PC-9 (cell line): ENCODE measurements around the gene UBXN11. TPM values are rescaled to one million over a fixed set of nuclear protein-coding genes. Genes with fewer than 3 reads are reported as not detected.
"Not testable (repeated sequence)": the region's sequence is repeated elsewhere in the genome, so short reads cannot be mapped to it uniquely, and the experiment has no call there.

Experiments
- BruUV-seq: library from RNA; stranded (reverse); fragments of 400-500 nt; replicated peaks from 2 replicates; lab custom pipeline; 2021; lab: Mats Ljungman, UMichigan
- CTCF ChIA-PET: fragments of 300-600 bp; sonication (Branson Sonifier 250); formaldehyde crosslinking; loops from one replicate; lab custom pipeline; 2022; ENCODE audit warnings: antibody characterized with exemption; lab: Charles Lee
- POLR2A ChIA-PET: fragments of 300-600 bp; sonication (Branson Sonifier 250); formaldehyde crosslinking; loops from one replicate; lab custom pipeline; 2022; ENCODE audit warnings: antibody characterized with exemption; ENCODE audit not compliant: unreplicated experiment; lab: Charles Lee
- DNase-seq, 2 experiments: peaks; one replicate each; pipeline versions ENCODE4 v3.0.0 to v3.0.0-alpha.2; 2015 to 2022; ENCODE audit warnings: mixed read lengths in 1 of 2
- H2AFZ ChIP-seq: fragments of 200-600 bp; sonication (generic); 2 replicates; pipeline ENCODE4 v1.8.1; 2017; ENCODE audit warnings: antibody characterized with exemption
- H3F3A ChIP-seq: fragments of 200-600 bp; sonication (generic); 2 replicates; pipeline ENCODE4 v1.8.1; 2017; ENCODE audit warnings: antibody characterized with exemption, mild to moderate bottlenecking, low read depth; ENCODE audit not compliant: insufficient read depth
- H3K27ac ChIP-seq: fragments of 200-600 bp; sonication (generic); 2 replicates; pipeline ENCODE4 v1.6.1; 2016; ENCODE audit warnings: mixed run types
- H3K27me3 ChIP-seq: fragments of 200-600 bp; sonication (generic); 2 replicates; pipeline ENCODE4 v1.6.1; 2016; ENCODE audit warnings: low read depth, mixed run types; ENCODE audit not compliant: insufficient read depth
- H3K36me3 ChIP-seq: fragments of 200-600 bp; sonication (generic); 2 replicates; pipeline ENCODE4 v1.6.1; 2016; ENCODE audit warnings: low read depth, mixed run types
- H3K4me1 ChIP-seq: fragments of 200-600 bp; sonication (generic); replicated peaks from 2 replicates; pipeline ENCODE4 v1.6.1; 2016; ENCODE audit warnings: mixed run types; ENCODE audit not compliant: insufficient read depth
- H3K4me2 ChIP-seq: fragments of 200-600 bp; sonication (generic); 2 replicates; pipeline ENCODE4 v1.6.1; 2017; ENCODE audit warnings: mixed run types
- H3K4me3 ChIP-seq: fragments of 200-600 bp; sonication (generic); 2 replicates; pipeline ENCODE4 v1.6.1; 2016; ENCODE audit warnings: mixed run types
- H3K79me2 ChIP-seq: fragments of 200-600 bp; sonication (generic); 2 replicates; pipeline ENCODE4 v1.6.1; 2017; ENCODE audit warnings: low read depth, mixed run types
- H3K9me2 ChIP-seq: fragments of 200-600 bp; sonication (generic); 2 replicates; pipeline ENCODE4 v1.8.1; 2017; ENCODE audit warnings: mild to moderate bottlenecking; ENCODE audit not compliant: insufficient read depth
- H3K9me3 ChIP-seq: fragments of 200-600 bp; sonication (generic); 2 replicates; pipeline ENCODE4 v1.8.1; 2016; ENCODE audit warnings: low read depth; ENCODE audit not compliant: insufficient read depth
- H4K20me1 ChIP-seq: fragments of 200-600 bp; sonication (generic); 2 replicates; pipeline ENCODE4 v1.8.1; 2017; ENCODE audit not compliant: insufficient read depth
- EZH2 ChIP-seq: fragments of 200-600 bp; sonication (generic); IDR thresholded peaks from 2 replicates; pipeline ENCODE4 v1.8.0; 2017; ENCODE audit warnings: antibody characterized with exemption, low read depth
- intact Hi-C: fragments of 100-400 bp; cut with micrococcal nuclease; formaldehyde crosslinking; loops from one replicate; pipeline ENCODE4 v1.10.0; 2022; ENCODE audit not compliant: unreplicated experiment
- total RNA-seq: library from RNA; stranded (reverse); gene quantifications from 2 replicates; pipeline ENCODE4 v1.2.3, GENCODE V29; 2021
- TF ChIP-seq, protein P1 (sequence below): fragments of 200-600 bp; sonication (generic); conservative IDR thresholded peaks from 2 replicates; pipeline ENCODE4 v1.6.1; 2017; ENCODE audit warnings: mixed run types, antibody characterized with exemption, mild to moderate bottlenecking, moderate library complexity

The UBXN11 gene
- total RNA-seq, 1 experiment from 2014 or later, result 57.2 TPM

DNA sequence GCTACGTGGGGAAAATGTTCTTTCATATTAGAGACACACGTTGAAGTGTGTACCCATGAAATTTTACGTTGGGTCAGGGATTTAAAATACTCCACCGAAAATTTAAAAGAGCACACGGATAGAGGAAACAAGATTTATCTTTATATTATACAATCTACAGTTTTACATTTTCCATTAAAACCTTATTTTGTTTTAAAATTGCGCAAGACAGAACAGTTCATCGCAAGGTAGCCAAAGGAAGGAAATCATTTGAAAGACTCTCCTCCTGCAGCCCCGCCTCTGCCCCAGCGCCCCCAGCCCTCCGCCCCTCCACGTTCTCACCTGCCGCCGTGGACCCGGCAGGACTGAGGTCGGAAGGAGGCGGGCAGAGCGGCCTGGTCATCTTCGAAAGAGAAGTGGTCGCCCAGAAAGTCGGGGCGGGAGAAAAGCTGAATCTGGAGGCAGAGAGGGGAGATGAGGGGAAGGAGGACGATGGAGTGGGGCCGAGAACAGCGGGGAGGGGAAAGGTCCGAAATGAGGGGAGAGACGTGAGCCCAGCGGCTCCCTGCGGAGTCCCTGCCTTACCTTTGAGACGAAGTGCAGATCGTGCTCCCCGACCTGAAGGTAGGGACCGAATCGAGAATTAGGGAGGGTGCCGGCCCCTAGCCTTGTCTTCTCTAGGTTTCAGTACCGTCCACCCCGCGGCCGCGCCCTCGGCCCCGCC, 29.5 kb upstream of the UBXN11 start:
- H3K27ac ChIP-seq, result no peak overlapping the region
- H3K79me2 ChIP-seq, result no peaks in the 10 kb centered on the region
- no peaks in the 10 kb centered on the region for H4K20me1 ChIP-seq
- H3K9me3 ChIP-seq, result no peaks in the 10 kb centered on the region
- intact Hi-C loops, result no loop called here
- no peak overlapping the region for H2AFZ ChIP-seq
- BruUV-seq, result no TSS peak
- no peaks in the 10 kb centered on the region for H3K9me2 ChIP-seq
- no peak for TF ChIP-seq EZH2
- TF ChIP-seq, protein P1, sequence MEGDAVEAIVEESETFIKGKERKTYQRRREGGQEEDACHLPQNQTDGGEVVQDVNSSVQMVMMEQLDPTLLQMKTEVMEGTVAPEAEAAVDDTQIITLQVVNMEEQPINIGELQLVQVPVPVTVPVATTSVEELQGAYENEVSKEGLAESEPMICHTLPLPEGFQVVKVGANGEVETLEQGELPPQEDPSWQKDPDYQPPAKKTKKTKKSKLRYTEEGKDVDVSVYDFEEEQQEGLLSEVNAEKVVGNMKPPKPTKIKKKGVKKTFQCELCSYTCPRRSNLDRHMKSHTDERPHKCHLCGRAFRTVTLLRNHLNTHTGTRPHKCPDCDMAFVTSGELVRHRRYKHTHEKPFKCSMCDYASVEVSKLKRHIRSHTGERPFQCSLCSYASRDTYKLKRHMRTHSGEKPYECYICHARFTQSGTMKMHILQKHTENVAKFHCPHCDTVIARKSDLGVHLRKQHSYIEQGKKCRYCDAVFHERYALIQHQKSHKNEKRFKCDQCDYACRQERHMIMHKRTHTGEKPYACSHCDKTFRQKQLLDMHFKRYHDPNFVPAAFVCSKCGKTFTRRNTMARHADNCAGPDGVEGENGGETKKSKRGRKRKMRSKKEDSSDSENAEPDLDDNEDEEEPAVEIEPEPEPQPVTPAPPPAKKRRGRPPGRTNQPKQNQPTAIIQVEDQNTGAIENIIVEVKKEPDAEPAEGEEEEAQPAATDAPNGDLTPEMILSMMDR, result no peak
- no peaks in the 10 kb centered on the region for H3K36me3 ChIP-seq
- H3K27me3 ChIP-seq, result no peaks in the 10 kb centered on the region
- H3K4me1 ChIP-seq, result no peaks in the 10 kb centered on the region
- 0 out of 2 replicates have a peak, but pooled peaks cover 3% of the 10 kb centered on the region for H3F3A ChIP-seq
- POLR2A ChIA-PET, result no interaction called here
- DNase-seq, result no peak
- no peak overlapping the region for H3K4me3 ChIP-seq
- H3K4me2 ChIP-seq, result no peak overlapping the region
- CTCF ChIA-PET, result no interaction called here

DNA sequence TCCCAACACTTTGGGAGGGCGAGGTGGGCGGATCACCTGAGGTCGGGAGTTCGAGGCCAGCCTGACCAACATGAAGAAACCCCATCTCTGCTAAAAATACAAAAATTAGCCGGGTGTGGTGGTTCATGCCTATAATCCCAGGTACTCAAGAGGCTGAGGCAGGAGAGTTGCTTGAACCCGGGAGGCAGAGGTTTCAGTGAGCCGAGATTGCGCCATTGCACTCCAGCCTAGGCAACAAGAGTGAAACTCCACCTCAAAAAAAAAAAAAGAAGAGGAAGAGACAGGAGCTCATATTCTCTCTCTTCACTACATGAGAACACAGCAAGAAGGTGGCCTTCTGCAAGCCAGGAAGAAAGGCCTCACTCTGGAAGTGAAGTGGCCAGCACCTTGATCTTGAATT, 26.9 kb upstream of the UBXN11 start:
- BruUV-seq, H3K4me3 ChIP-seq, H3K79me2 ChIP-seq, H3K36me3 ChIP-seq, H3K4me1 ChIP-seq, H4K20me1 ChIP-seq, DNase-seq, H3K4me2 ChIP-seq, H3K9me3 ChIP-seq, H2AFZ ChIP-seq, POLR2A ChIA-PET, H3F3A ChIP-seq, intact Hi-C loops, H3K27me3 ChIP-seq, H3K9me2 ChIP-seq, H3K27ac ChIP-seq: not testable (repeated sequence)
- CTCF ChIA-PET, result interaction anchor here (0.8 kb wide), 1 partner anchor 267 kb away, joined by 4 read pairs; no protein-coding TSS in a partner anchor

DNA sequence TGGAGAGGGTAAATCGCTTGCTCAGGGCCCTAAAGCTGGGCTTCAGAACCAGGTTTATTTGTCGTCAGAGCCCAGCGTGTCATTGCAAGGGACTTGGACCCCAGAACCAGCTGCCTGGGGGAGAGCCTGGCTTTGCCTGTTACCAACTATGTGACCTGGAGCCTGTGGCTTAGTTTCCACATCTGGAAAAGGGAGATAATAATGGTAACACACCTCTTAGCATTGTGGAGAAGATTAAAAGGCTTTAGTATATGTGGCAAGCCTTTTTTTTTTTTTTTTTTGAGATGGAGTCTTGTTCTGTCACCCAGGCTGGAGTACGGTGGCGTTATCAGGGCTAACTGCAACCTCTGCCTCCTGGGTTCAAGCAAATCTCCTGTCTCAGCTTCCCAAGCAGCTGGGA, 23.8 kb upstream of the UBXN11 start:
- CTCF ChIA-PET, result no interaction called here
- H3K36me3 ChIP-seq, result no peaks in the 10 kb centered on the region
- POLR2A ChIA-PET, result no interaction called here
- no peak for DNase-seq
- no peaks in the 10 kb centered on the region for H3K79me2 ChIP-seq
- intact Hi-C loops, result no loop called here
- no TSS peak for BruUV-seq
- no peak overlapping the region for H2AFZ ChIP-seq
- no peaks in the 10 kb centered on the region for H3K9me3 ChIP-seq
- H3K9me2 ChIP-seq, result no peaks in the 10 kb centered on the region
- no peaks in the 10 kb centered on the region for H3K4me1 ChIP-seq
- H3K27ac ChIP-seq, result no peak overlapping the region
- no peaks in the 10 kb centered on the region for H4K20me1 ChIP-seq
- no peaks in the 10 kb centered on the region for H3K27me3 ChIP-seq
- no peak overlapping the region for H3K4me3 ChIP-seq
- H3F3A ChIP-seq, result 0 out of 2 replicates have a peak, but pooled peaks cover 3% of the 10 kb centered on the region
- TF ChIP-seq EZH2, result no peak
- TF ChIP-seq, protein P1, result no peak
- H3K4me2 ChIP-seq, result no peak overlapping the region

DNA sequence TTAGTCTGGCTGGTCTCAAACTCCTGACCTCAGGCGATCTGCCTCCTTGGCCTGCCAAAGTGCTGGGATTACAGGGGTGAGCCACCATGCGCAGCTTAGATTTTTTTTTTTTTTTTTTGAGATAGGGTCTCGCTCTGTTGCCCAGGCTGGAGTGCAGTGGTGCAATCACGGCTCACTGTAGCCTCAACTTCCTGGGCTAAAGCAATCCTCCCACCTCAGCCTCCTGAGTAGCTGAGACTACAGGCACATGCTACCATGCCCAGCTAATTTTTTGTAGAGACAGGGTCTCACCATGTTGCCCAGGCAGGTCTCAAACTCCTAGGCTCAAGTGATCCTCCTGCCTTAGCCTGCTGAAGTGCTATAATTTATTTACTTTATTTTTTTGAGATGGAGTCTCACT, 22.9 kb upstream of the UBXN11 start:
- H3K9me3 ChIP-seq, DNase-seq, H2AFZ ChIP-seq, H3K79me2 ChIP-seq, CTCF ChIA-PET, H3K4me3 ChIP-seq, H3K9me2 ChIP-seq, H3K36me3 ChIP-seq, BruUV-seq, H4K20me1 ChIP-seq, H3K4me2 ChIP-seq, H3K27ac ChIP-seq, H3K4me1 ChIP-seq, H3K27me3 ChIP-seq, intact Hi-C loops, H3F3A ChIP-seq: not testable (repeated sequence)
- POLR2A ChIA-PET, result interaction anchor here (0.7 kb wide), 2 partner anchors 14 to 49 kb away, joined by 3 to 22 read pairs; no protein-coding TSS in a partner anchor
